ENCODE results near the gene SLC52A3. TPM values are rescaled to one million over a fixed set of nuclear protein-coding genes. Genes with fewer than 3 reads are reported as not detected.
A peak's percentile ranks its signal among the peaks of the same experiment; 100 is the strongest.
"Not testable (repeated sequence)": the region's sequence is repeated elsewhere in the genome, so short reads cannot be mapped to it uniquely, and the experiment has no call there.

The SLC52A3 gene
- 10 to 100 TPM; 15.6 to 19.7 TPM for total RNA-seq

DNA sequence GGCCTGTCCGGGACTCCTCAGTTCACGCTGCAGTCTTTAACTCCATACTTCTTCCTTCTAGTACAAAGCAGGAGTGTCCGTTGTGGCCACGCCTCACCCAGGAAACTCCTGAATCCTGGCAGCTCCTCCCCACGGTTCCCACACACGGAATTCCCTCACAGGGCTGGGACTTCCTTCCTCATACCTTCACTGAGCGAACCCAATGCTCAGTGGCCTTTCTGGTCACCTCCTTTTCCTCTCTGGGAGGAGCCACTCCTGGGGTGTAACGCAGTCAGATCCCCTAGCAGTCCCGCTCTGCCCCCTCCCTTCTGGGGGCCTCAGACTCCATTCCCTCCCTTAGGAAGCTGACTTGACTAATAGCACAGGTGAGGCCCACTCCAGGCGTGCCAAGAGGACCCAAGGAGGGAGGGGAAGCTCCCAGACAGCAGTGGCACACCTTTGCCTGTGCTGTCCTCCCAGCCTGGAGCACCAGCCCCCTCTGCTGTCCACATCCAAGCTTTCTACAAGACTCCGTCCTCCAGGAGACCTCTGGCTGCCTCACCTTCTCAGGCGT lies at the start of gene SLC52A3:
SLC52A3 (minus strand) TSS at position 75 of the 553 bp plus-strand sequence. CDS start 2,726 bp downstream, outside the sequence.
- intact Hi-C loops (cut with DNase I): no loop called here
- Histone ChIP-seq H3K4me3 (peak within 1 kb of the TSS; percentile 31), H3K4me1 (no peaks in the 10 kb centered on the region), H3K9ac (ENCODE audit: low read depth in 2 of 2, low read length in 2 of 2) (peak within 1 kb of the TSS; percentile 28 to 82), H3K27ac (peak within 1 kb of the TSS; percentile 86), H3K9me3 (no peaks in the 10 kb centered on the region), H3K36me3 (no peaks in the 10 kb centered on the region), H3K27me3 (no peaks in the 10 kb centered on the region)
- TF ChIP-seq, protein P1, sequence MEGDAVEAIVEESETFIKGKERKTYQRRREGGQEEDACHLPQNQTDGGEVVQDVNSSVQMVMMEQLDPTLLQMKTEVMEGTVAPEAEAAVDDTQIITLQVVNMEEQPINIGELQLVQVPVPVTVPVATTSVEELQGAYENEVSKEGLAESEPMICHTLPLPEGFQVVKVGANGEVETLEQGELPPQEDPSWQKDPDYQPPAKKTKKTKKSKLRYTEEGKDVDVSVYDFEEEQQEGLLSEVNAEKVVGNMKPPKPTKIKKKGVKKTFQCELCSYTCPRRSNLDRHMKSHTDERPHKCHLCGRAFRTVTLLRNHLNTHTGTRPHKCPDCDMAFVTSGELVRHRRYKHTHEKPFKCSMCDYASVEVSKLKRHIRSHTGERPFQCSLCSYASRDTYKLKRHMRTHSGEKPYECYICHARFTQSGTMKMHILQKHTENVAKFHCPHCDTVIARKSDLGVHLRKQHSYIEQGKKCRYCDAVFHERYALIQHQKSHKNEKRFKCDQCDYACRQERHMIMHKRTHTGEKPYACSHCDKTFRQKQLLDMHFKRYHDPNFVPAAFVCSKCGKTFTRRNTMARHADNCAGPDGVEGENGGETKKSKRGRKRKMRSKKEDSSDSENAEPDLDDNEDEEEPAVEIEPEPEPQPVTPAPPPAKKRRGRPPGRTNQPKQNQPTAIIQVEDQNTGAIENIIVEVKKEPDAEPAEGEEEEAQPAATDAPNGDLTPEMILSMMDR (IDR thresholded peaks at IDR 0.05): peak; percentile 47
- peak; percentile 91 for DNase-seq

DNA sequence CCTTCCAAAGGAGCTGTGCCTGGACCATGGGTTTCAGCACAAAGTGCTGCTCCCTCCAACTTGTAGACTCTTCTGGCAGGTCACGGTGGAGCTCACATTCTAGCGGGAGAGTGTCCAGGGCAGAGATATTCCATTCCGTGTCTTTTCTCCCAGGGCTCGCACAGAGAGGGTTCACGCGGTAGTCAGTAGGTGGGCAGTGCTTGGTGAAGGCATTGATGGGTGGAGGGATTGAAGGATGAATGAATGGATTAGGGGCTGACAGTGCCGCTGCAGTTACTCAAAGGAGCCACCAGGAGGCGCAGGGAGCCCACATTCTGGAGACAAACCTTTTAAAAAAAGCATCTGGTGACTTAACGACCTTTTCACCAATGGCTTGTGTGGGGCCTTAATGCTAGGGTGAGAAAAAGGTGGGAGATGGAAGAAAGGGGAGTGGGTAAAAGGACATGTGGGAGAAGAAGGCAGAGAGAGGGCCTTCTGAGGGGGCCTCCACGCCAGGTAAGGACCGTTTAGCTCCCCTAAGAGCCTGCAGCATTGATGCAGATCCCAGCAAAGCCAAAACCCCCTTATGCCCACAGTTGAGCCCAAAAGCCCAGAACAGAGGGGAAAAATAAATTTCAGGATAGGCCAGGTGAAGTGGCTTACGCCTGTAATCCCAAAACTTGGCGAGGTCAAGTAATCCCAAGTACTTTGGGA lies 47.8 kb upstream of the SLC52A3 start:
- Histone ChIP-seq H3K36me3 (no peaks in the 10 kb centered on the region), H3K27ac (no peak overlapping the region)
- intact Hi-C loops (cut with DNase I): loop anchor here (1.0 to 5.0 kb wide), 3 partner anchors 140 to 396 kb away; no protein-coding TSS in a partner anchor

GRCh38 chr20:815226-815625 lies 46.9 kb upstream of the SLC52A3 start:
- Histone ChIP-seq H3K27ac (no peak overlapping the region), H3K36me3 (no peaks in the 10 kb centered on the region), H3K4me1 (no peaks in the 10 kb centered on the region), H3K9me3 (no peaks in the 10 kb centered on the region), H3K27me3 (no peaks in the 10 kb centered on the region), H3K4me3 (no peak overlapping the region), H3K9ac (ENCODE audit: low read depth in 2 of 2, low read length in 2 of 2) (no peak overlapping the region)
- intact Hi-C loops (cut with DNase I): loop anchor here (5.0 kb wide), 2 partner anchors 292 to 397 kb away; no protein-coding TSS in a partner anchor
- no peak for DNase-seq
- TF ChIP-seq, protein P1 (IDR thresholded peaks at IDR 0.05): no peak

More for the DNA sequence above, 47.8 kb upstream of the SLC52A3 start:
- H3K4me3 ChIP-seq: no peak overlapping the region
- H3K4me1 ChIP-seq: no peaks in the 10 kb centered on the region
- DNase-seq: peak; percentile 49
- no peaks in the 10 kb centered on the region for H3K27me3 ChIP-seq
- no peak overlapping the region for H3K9ac ChIP-seq (ENCODE audit: low read depth in 2 of 2, low read length in 2 of 2)
- TF ChIP-seq, protein P1 (IDR thresholded peaks at IDR 0.05): peak; percentile 99
- H3K9me3 ChIP-seq: no peaks in the 10 kb centered on the region

DNA sequence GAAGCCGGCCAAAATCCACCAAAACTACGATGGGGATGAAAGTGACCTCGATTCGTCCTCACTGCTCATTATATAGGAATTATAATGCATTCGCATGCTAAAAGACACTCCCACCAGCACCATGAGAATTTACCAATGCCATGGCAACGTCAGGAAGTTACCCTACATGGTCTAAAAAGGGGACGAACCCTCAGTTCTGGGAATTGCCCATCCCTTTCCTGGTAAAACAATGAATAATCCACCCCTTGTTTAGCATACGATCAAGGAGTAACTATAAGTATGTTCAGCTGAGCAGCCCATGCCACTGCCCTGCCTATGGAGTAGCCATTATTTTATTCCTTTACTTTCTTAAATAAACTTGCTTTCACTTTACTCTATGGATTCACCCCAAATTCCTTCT lies 45.1 kb upstream of the SLC52A3 start:
- no peak overlapping the region for H3K9ac ChIP-seq (ENCODE audit: low read depth in 2 of 2, low read length in 2 of 2)
- TF ChIP-seq, protein P1 (IDR thresholded peaks at IDR 0.05): no peak
- no peaks in the 10 kb centered on the region for H3K9me3 ChIP-seq
- no peaks in the 10 kb centered on the region for H3K36me3 ChIP-seq
- DNase-seq: no peak
- no peak overlapping the region for H3K27ac ChIP-seq
- no peaks in the 10 kb centered on the region for H3K4me1 ChIP-seq
- H3K27me3 ChIP-seq: no peaks in the 10 kb centered on the region
- H3K4me3 ChIP-seq: no peak overlapping the region
- intact Hi-C loops (cut with DNase I): no loop called here

DNA sequence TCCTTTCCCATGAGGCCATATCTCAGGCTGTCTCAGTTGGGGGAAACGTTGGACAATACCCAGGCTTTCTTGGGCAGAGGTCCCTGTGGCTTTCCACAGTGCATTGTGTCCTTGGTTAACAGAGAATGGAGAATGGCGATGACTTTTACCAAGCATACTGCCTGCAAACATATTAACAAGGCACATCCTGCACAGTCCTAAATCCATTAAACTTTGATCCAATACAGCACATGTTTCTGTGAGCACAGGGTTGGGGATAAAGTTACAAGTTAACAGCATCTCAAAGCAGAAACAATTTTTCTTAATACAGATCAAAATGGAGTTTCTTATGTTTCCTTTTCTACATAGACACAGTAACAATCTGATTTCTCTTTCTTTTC lies 44.1 kb upstream of the SLC52A3 start:
- H3K4me3 ChIP-seq; intact Hi-C loops (cut with DNase I); H3K4me1 ChIP-seq; H3K36me3 ChIP-seq; DNase-seq; H3K9me3 ChIP-seq; H3K27me3 ChIP-seq; H3K27ac ChIP-seq; H3K9ac ChIP-seq (ENCODE audit: low read depth in 2 of 2, low read length in 2 of 2): not testable (repeated sequence)

DNA sequence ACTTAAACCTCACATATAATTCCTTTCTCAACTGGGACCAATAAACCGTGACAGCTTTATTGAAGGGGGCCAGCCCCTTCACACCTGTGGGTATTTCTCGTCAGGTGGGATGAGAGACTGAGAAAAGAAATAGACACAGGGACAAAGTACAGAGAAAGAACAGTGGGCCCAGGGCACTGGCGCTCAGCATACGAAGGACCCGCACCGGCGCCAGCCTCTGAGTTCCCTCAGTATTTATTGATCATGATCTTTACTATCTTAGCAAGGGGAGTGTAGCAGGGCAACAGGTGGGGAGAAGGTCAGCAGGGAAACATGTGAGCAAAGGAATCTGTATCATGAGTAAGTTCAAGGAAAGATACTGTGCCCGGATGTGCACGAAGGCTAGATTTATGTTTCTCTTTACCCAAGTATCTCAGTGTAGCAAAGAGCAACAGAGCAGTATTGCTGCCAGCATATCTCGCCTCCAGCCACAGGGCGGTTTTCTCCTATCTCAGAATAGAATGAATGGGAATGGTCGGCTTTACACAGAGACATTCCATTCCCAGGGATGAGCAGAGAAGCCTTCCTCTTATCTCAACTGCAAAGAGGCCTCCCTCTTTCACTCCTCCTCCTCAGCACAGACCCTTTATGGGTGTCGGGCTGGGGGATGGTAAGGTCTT lies 43.6 kb upstream of the SLC52A3 start:
- H3K4me3 ChIP-seq; H3K36me3 ChIP-seq; intact Hi-C loops (cut with DNase I); H3K27ac ChIP-seq; H3K27me3 ChIP-seq; H3K4me1 ChIP-seq; H3K9me3 ChIP-seq; H3K9ac ChIP-seq (ENCODE audit: low read depth in 2 of 2, low read length in 2 of 2); DNase-seq: not testable (repeated sequence)
